ENCODE data around the gene LGALS7. TPM values are rescaled to one million over a fixed set of nuclear protein-coding genes. Genes with fewer than 3 reads are reported as not detected.

Gene LGALS7
- total and polyA plus RNA-seq, 7 donors: not detected

DNA sequence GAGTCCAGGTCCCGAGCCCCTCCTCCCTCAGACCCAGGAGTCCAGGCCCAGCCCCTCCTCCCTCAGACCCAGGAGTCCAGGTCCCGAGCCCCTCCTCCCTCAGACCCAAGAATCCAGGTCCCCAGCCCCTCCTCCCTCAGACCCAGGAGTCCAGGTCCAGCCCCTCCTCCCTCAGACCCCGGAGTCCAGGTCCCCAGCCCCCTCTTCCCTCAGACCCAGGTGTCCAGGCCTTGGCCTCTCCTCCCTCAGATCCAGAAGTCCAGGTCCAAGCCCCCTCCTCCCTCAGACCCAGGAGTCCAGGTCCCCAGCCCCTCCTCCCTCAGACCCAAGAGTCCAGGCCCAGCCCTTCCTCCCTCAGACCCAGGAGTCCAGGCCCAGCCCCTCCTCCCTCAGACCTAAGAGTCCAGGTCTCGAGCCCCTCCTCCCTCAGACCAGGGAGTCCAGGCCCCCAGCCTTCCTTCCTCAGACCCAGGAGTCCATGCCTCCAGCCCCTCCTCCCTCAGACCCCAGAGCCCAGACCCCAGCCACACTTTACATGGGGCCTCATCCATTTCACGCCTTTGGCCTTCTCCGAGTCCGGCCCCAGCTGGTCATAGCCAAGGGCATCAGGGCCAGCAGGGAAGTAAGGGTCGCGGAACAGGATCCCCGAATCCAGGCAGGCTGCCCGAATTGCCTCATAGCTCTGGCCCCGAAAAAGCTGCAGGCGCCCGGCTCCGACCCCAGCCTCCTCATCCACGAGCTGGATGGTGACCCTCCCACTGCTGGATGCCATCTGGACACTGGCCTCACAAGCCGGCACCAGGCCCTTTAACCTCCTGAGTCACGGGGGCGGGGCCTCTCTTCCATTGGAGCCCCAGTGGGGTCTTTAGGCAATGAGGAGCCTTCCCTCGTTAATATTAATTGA is 29.7 kb downstream of the LGALS7 start:
- H3K4me1 ChIP-seq: no peaks in the 10 kb centered on the region
- intact Hi-C loops (cut with DNase I): no loop called here
- DNase-seq (no peak), ATAC-seq (no peak)
- no peak overlapping the region for H3K4me3 ChIP-seq
- 64 to 76% (median 67%) methylated on average over 18 to 20 of the region's 20 CpGs for WGBS, 3 donors
- H3K9me3 ChIP-seq: no peaks in the 10 kb centered on the region
- no peaks in the 10 kb centered on the region for H3K36me3 ChIP-seq (ENCODE audit: insufficient read depth in 1 of 2, low read depth in 1 of 2)
- no peaks in the 10 kb centered on the region for H3K27me3 ChIP-seq (ENCODE audit: insufficient read depth in 3 of 3, low read length in 2 of 3)
- no peak overlapping the region for H3K27ac ChIP-seq
- TF ChIP-seq, protein P1, sequence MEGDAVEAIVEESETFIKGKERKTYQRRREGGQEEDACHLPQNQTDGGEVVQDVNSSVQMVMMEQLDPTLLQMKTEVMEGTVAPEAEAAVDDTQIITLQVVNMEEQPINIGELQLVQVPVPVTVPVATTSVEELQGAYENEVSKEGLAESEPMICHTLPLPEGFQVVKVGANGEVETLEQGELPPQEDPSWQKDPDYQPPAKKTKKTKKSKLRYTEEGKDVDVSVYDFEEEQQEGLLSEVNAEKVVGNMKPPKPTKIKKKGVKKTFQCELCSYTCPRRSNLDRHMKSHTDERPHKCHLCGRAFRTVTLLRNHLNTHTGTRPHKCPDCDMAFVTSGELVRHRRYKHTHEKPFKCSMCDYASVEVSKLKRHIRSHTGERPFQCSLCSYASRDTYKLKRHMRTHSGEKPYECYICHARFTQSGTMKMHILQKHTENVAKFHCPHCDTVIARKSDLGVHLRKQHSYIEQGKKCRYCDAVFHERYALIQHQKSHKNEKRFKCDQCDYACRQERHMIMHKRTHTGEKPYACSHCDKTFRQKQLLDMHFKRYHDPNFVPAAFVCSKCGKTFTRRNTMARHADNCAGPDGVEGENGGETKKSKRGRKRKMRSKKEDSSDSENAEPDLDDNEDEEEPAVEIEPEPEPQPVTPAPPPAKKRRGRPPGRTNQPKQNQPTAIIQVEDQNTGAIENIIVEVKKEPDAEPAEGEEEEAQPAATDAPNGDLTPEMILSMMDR (IDR thresholded peaks at IDR 0.05): no peak

DNA sequence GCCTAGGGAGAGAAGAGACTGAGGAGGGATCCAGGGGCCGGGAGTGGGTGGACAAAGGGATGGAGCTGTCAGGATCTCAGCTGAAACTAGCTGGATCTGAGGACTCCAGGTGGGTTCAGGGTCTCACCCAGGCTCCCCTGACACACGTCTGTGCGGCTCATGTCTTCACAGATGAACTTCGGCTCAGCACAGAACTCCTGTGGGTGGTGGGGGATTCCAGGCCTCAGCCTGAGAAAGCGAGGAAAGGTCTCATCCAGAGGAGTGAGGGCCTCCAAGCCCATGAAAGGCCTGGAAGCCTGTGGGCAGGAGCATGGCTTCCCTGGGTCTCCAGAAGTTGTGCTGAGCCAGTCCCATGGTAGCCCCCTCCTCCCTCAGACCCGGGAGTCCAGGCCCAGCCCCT is 30.4 kb downstream of the LGALS7 start:
- H3K9me3 ChIP-seq: no peaks in the 10 kb centered on the region
- 87 to 98% (median 91%) methylated on average over 6 of the region's 6 CpGs for WGBS, 3 donors
- intact Hi-C loops (cut with DNase I): no loop called here

DNA sequence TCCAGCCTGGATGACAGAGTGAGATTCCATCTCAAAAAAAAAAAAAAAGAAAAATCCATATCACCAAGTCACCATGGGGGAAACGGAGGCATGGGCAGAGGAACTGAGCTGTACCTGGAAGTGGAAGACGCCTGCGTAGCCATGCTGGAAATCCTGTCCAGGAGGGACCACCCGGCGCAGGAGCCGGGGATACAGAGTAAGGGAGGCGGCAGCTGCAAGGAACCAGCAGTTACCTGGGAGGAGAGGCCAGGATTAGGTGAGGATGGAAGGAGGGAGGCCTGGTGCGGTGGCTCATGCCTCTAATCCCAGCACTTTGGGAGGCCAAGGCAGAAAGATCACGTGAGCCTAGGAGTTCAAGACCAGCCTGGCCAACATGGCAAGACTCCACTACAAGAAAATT is 31.0 kb downstream of the LGALS7 start:
- WGBS, 3 donors: 92 to 95% (median 94%) methylated on average over 9 of the region's 9 CpGs
- DNase-seq: no peak
- Histone ChIP-seq H3K27me3 (ENCODE audit: insufficient read depth in 3 of 3, low read length in 2 of 3) (peaks cover 0 to 5% (median 0%) of the 10 kb centered on the region in 3 donors), H3K36me3 (ENCODE audit: insufficient read depth in 1 of 2, low read depth in 1 of 2) (no peaks in the 10 kb centered on the region), H3K27ac (no peak overlapping the region), H3K4me3 (no peak overlapping the region), H3K4me1 (no peaks in the 10 kb centered on the region), H3K9me3 (no peaks in the 10 kb centered on the region)
- no peak for ATAC-seq
- TF ChIP-seq, protein P1 (IDR thresholded peaks at IDR 0.05): no peak
- intact Hi-C loops (cut with DNase I): no loop called here

More for the DNA sequence above, 30.4 kb downstream of the LGALS7 start:
- no peaks in the 10 kb centered on the region for H3K4me1 ChIP-seq
- H3K36me3 ChIP-seq (ENCODE audit: insufficient read depth in 1 of 2, low read depth in 1 of 2): no peaks in the 10 kb centered on the region
- ATAC-seq (no peak), DNase-seq (no peak)
- no peak overlapping the region for H3K4me3 ChIP-seq
- H3K27ac ChIP-seq: no peak overlapping the region
- TF ChIP-seq, protein P1 (IDR thresholded peaks at IDR 0.05): no peak
- H3K27me3 ChIP-seq (ENCODE audit: insufficient read depth in 3 of 3, low read length in 2 of 3): no peaks in the 10 kb centered on the region

DNA sequence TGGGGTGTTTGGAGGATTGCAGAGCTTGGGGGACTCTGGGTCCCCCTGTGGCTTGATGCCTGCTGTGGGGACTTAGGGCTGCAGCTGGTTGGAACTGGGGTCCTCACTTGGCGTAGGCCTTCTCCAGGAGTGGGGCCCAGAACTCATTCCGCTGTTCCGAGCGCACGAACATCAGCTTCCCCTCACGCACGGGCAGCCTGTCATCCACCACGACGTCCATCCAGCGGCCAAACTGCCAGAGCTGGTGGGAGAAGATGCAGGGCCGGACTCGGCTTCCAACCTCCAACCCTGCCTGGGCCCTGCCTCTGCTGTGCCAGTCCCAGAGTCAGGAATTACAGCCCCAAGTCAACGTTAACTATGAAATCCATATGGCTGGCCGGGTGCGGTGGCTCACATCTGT is 31.6 kb downstream of the LGALS7 start:
- Histone ChIP-seq H3K27me3 (ENCODE audit: insufficient read depth in 3 of 3, low read length in 2 of 3) (peaks cover 0 to 8% (median 0%) of the 10 kb centered on the region in 3 donors), H3K36me3 (ENCODE audit: insufficient read depth in 1 of 2, low read depth in 1 of 2) (no peaks in the 10 kb centered on the region), H3K9me3 (no peaks in the 10 kb centered on the region), H3K27ac (no peak overlapping the region), H3K4me3 (no peak overlapping the region), H3K4me1 (no peaks in the 10 kb centered on the region)
- WGBS, 3 donors: 87 to 93% (median 89%) methylated on average over 15 of the region's 15 CpGs
- intact Hi-C loops (cut with DNase I): no loop called here
- TF ChIP-seq, protein P1 (IDR thresholded peaks at IDR 0.05): no peak
- DNase-seq (no peak), ATAC-seq (no peak)

All from psoas muscle (tissue), 8 donors.